HFFc6 (cell line): ENCODE data around the gene TRIM4. TPM values are rescaled to one million over a fixed set of nuclear protein-coding genes. Genes with fewer than 3 reads are reported as not detected.
A peak's percentile ranks its signal among the peaks of the same experiment; 100 is the strongest.
"Not testable (repeated sequence)": the region's sequence is repeated elsewhere in the genome, so short reads cannot be mapped to it uniquely, and the experiment has no call there.

Experiments used
- DNase-seq: peaks from one replicate; pipeline ENCODE4 v3.0.0-alpha.2; 2018
- H3K27ac Mint-ChIP-seq: 2 replicates; pipeline ENCODE4 v1.8.0; 2020; ENCODE audit warnings: mild to moderate bottlenecking, mixed read lengths
- H3K27me3 Mint-ChIP-seq: 2 replicates; pipeline ENCODE4 v1.8.0; 2021; ENCODE audit warnings: mild to moderate bottlenecking, moderate library complexity, mixed read lengths; ENCODE audit not compliant: insufficient read depth
- H3K36me3 Mint-ChIP-seq: 2 replicates; pipeline ENCODE4 v1.8.0; 2021; ENCODE audit warnings: low read depth, mixed read lengths
- H3K4me1 Mint-ChIP-seq: 2 replicates; pipeline ENCODE4 v1.8.0; 2020; ENCODE audit warnings: low read depth, mixed read lengths
- H3K4me3 Mint-ChIP-seq: 2 replicates; pipeline ENCODE4 v1.8.0; 2020; ENCODE audit warnings: mild to moderate bottlenecking, moderate library complexity, mixed read lengths
- H3K9me3 Mint-ChIP-seq: 2 replicates; pipeline ENCODE4 v1.8.0; 2020; ENCODE audit warnings: mild to moderate bottlenecking, mixed read lengths
- CTCF ChIP-seq: fragments of 200-600 bp; sonication (generic); IDR thresholded peaks from 2 replicates; pipeline ENCODE4 v1.5.0; 2021; ENCODE audit warnings: antibody characterized with exemption, mild to moderate bottlenecking
- total RNA-seq, 6 experiments: library from RNA; stranded (reverse); fragmentation: NEBNext Ultra II Directional; extraction: Animal tissue kit (Norgen Biotek cat#: 25700); gene quantifications; 2 replicates in 1 of 6; 3 replicates in 5 of 6; pipeline ENCODE4 v1.2.3, GENCODE V29; 2021

Gene TRIM4
- total RNA-seq, 6 experiments from 2014 or later, result 22.0 to 24.6 (median 22.9) TPM

GRCh38 chr7:99949645-99950228, 30.4 kb upstream of the TRIM4 start:
- no peak overlapping the region for H3K27ac Mint-ChIP-seq
- DNase-seq, result peak; percentile 8
- H3K4me3 Mint-ChIP-seq, result no peak overlapping the region
- peaks cover 4% of the 10 kb centered on the region; the same call in 1 of the 2 replicates for H3K9me3 Mint-ChIP-seq
- H3K36me3 Mint-ChIP-seq, result no peaks in the 10 kb centered on the region
- no peaks in the 10 kb centered on the region for H3K4me1 Mint-ChIP-seq
- peak; percentile 67 for TF ChIP-seq CTCF
- peaks cover 13% of the 10 kb centered on the region for H3K27me3 Mint-ChIP-seq

- Mint-ChIP-seq H3K4me3 (no peak overlapping the region), H3K27ac (no peak overlapping the region), H3K4me1 (no peaks in the 10 kb centered on the region), H3K36me3 (no peaks in the 10 kb centered on the region), H3K27me3 (peaks cover 11% of the 10 kb centered on the region), H3K9me3 (peaks cover 4% of the 10 kb centered on the region; the same call in 1 of the 2 replicates)
- no peak for DNase-seq
- TF ChIP-seq CTCF, result no peak
These were observed 28.3 kb upstream of the TRIM4 start for GRCh38 chr7:99947608-99948007.

- no peak for TF ChIP-seq CTCF
- Mint-ChIP-seq H3K4me3 (no peak overlapping the region), H3K27me3 (peaks cover 14% of the 10 kb centered on the region), H3K36me3 (no peaks in the 10 kb centered on the region), H3K9me3 (no peaks in the 10 kb centered on the region), H3K4me1 (no peaks in the 10 kb centered on the region), H3K27ac (no peak overlapping the region)
- no peak for DNase-seq
These were observed 25.3 kb upstream of the TRIM4 start for GRCh38 chr7:99944497-99945070.

GRCh38 chr7:99943641-99944496, 24.5 kb upstream of the TRIM4 start:
- Mint-ChIP-seq H3K36me3 (no peaks in the 10 kb centered on the region), H3K4me1 (no peaks in the 10 kb centered on the region), H3K4me3 (no peak overlapping the region), H3K27ac (no peak overlapping the region), H3K9me3 (peaks cover 6% of the 10 kb centered on the region), H3K27me3 (peaks cover 14% of the 10 kb centered on the region)
- DNase-seq, result no peak
- TF ChIP-seq CTCF, result no peak

- Mint-ChIP-seq H3K36me3 (peaks cover 9% of the 10 kb centered on the region), H3K9me3 (peaks cover 17% of the 10 kb centered on the region), H3K27ac (no peak overlapping the region), H3K27me3 (peaks cover 23% of the 10 kb centered on the region), H3K4me1 (no peaks in the 10 kb centered on the region), H3K4me3 (no peak overlapping the region)
- no peak for DNase-seq
- TF ChIP-seq CTCF, result no peak
These were observed 19.0 kb upstream of the TRIM4 start for GRCh38 chr7:99938296-99938695.

GRCh38 chr7:99935009-99935408, 15.7 kb upstream of the TRIM4 start:
- DNase-seq, H3K36me3 Mint-ChIP-seq, H3K4me1 Mint-ChIP-seq, H3K4me3 Mint-ChIP-seq, H3K27ac Mint-ChIP-seq: not testable (repeated sequence)
- H3K9me3 Mint-ChIP-seq, result peaks cover 17% of the 10 kb centered on the region
- peaks cover 24% of the 10 kb centered on the region for H3K27me3 Mint-ChIP-seq
